T-helper 22 cell (primary cell): Measurements from ENCODE around the gene PIK3CG.
"Not testable (repeated sequence)": the region's sequence is repeated elsewhere in the genome, so short reads cannot be mapped to it uniquely, and the experiment has no call there.

ENCODE experiments used
- DNase-seq: peaks from one replicate; pipeline ENCODE4 v3.0.0-alpha.2; 2020; ENCODE audit warnings: low read depth

The PIK3CG gene

DNA sequence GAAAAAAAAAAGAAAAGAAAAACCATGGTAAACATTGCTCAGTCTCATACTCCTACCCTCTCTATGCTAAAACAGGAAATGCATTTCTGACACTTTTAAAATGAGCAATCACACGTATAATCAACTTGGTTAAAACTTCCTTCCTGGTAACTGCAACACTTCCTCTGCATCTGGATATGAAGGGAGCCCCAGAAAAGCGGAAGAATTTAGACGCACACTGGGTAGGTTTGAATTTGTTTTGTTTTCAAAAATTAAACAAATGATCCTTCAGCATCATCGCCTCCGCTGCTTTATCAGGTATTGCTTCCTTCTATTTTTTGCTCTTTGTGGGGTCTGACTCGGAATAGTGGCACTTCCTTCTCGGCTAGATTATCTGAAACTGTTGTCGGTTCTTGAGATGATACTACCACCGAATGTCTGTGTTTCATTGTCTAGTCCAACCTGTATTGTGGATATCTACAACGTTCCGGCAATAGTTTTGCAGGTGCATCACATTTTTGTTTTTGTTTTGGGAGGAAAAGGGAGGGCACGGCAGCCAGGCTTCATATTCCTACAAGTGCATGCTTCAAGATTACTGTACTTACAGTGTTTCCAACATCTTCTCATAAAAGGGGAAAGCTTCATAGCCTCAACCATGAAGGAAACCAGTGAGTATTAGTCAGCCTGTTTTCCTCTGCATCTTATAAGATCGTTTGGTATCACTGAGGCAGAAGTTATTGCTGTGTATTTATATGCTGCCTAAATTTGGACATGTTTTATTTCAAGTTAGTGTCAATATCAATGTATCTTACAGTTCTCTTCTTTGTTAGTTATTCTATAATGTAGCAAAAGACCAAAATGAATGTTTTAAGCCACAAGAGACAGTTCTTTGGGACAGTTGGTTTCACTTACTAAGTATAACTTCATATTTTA lies at the start of gene PIK3CG:
Gene PIK3CG (plus strand): TSS at position 153 of the 912 bp plus-strand sequence. CDS start 2,280 bp downstream, outside the sequence.
- no peak for DNase-seq

DNA sequence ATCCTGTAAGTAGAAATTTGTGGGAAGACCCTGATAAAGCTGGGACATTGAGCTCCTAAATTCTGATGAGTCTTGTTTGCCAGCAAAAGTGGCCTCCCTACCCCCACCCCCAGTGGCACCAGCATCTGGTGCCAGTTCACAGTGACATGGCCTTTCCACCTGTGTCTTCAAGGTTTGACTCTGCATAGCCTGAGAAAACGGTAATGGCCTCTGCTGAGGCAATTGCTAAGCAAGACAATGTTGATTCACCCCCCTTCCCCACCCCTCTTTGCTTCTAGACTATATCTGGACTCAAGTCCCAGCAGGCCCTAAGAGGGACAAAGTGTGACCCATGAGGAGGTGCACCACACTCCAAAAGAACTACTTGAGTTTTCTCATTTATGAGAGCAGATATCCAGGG lies 48.0 kb upstream of the PIK3CG start:
- DNase-seq = no peak

DNA sequence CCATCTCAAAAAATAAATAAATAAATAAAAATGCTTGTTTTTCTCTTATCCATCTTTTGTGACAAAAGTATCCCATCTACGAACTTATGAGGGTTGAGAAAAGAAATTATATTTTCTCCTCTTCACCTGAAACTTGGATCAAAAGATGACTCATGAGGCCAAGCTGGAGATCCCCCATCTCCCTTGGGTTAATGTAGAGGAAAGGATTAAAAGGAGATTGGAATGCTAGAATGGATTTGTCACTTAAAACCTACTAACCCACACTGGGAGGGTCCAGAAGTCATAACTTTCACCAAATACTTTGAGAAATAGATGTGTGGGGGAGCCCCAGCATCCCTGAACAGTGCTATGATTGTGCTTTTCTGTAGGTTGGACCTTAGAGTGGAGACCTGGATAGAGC lies 46.3 kb upstream of the PIK3CG start:
- DNase-seq = no peak

DNA sequence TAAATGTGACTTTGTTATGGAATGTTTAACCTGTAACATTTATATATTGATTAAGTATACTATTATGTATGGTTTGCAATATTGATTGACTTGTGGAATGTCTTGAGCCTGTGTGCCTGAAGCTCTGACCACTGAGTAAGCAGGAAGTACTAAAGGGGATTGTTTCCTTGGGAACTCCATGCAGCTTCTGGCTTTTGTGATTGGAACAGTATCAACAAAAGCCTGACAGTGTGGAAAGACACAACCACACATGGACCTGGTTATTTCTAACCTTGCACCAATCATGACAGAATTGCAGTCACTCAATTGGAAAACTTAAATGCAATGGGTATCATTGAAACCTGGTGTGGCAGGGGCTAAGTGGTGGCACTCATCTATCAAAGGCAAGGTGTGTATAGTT lies 45.5 kb upstream of the PIK3CG start:
- DNase-seq = no peak

DNA sequence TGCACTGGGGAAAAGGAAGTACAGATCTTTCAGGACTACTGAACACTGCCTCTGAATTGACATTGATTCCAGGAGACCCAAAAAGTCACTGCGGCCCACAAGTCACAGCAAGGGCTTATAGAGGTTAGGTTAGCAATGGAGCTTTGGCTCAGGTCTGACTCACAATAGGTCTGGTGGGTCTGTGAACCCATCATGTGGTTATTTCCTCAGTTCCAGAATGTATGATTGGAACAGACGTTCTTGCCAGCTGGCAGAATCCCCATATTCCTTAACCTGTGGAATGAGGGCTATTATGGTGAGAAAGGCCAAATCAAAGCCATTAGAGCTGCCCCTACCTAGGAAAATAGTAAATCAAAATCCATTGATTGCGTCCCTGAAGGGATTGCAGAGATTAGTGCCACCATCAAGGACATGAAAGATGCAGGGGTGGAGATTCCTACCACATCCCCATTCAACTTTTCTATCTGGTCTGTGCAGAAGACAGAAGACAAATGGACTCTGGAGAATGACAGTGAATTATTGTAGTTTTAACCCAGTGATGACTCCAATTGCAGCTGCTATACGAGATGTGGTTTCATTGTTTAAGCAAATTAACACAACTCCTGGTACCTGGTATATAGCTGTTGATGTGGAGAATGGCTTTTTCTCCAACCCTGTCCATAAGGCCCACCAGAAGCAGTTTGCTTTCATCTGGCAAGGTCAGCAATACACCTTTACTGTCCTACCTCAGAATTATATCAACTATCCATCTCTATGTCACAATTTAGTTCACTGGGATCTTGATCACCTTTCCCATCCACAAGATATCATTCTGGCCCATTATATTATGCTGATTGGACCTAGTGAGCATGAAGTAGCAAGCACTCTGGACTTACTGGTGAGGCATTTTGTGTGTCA lies 44.5 kb upstream of the PIK3CG start:
- no peak for DNase-seq

DNA sequence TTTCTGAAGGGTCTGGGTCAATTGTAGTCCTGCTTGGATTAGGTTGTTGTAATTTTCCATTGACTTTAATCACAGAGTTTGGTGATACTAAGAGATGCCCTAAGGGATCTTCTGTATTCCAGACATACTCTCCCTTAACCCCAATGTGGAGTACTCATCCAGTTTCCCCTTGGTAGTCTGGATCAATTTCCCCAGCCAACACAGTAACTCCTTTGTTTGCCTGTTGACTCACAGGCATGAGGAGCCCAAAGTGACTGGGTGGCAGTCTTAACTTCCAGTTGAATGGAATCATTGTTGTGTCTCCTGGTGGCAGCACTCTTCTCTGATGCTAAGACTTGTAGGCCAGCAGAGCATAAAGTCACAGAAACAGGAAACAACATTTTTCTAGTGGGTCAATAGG lies 41.5 kb upstream of the PIK3CG start:
- DNase-seq = no peak

DNA sequence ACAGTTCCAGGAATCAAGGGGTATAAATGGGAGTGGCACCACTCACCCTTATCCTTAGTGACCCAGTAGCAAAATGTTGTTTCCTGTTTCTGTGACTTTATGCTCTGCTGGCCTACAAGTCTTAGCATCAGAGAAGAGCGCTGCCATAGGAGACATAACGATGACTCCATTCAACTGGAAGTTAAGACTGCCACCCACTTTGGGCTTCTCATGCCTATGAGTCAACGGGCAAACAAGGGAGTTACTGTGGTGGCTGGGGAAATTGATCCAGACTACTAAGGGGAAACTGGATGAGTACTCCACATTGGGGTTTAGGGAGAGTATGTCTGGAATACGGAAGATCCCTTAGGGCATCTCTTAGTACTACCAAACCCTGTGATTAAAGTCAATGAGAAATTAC lies 40.6 kb upstream of the PIK3CG start:
- no peak for DNase-seq

DNA sequence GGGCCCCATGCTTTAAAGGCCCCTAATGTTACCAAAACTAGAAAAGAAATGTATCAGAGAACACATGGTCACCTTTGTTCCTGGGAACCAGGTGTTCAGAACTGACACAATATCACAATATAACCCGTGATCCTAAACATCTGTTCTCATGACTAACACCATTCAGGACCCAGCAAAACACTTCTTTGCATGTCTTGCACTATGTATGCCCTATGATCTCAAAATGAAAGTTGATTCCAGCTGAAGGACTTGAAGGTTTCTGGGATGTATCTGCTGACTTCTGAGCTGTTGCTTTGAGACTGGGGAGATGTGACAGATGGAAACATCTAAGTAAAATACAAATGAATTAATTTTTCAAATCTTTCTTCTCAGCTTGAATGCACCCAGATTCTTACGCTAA lies 37.5 kb upstream of the PIK3CG start:
- no peak for DNase-seq

DNA sequence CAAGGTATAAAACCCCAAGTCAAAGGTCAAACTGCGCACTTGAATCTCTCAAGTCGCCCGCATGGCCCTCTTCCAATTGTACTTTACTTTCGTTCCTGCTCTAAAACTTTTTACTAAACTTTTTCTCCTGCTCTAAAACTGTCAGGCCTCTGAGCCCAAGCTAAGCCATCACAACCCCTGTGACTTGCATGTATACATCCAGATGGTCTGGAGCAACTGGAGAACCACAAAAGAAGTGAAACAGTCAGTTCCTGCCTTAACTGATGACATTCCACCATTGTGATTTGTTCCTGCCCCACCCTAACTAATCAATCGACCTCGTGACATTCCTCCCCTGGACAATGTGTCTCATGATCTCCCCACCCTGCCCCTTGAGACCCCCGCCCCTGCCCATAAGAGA lies 35.6 kb upstream of the PIK3CG start:
- no peak for DNase-seq

DNA sequence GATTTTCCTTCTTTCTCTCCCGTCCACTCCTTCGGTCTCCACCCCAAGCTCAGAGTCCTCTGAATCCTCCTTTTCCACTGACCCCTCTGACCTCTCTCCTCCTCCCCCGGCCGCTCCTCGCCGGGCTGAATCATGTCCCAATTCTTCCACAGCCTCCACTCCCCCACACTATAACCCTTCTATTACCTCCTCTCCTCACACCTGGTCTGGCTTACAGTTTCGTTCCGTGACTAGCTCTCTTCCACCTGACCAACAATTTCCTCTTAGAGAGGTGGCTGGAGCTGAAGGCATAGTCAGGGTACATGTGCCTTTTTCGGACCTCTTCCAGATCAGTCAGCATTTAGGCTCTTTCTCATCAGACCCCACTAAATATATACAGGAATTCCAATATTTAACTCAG lies 34.2 kb upstream of the PIK3CG start:
- DNase-seq = not testable (repeated sequence)

DNA sequence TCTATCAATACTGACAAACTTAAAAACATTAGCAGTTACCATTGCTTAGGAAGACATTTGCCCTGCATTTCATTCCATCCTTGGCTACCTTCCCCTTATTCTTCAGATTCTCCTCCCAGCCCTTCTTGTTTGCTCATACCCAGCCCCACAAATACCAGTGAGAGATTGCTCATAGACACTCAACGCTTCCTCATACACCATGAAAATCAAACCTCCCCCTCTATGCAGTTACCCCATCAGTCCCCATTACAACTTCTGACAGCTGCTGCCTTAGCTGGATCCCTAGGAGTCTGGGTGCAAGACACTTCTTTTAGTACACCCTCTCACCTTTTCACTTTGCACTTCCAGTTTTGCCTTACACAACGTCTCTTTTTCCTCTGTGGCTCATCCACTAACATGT lies 28.3 kb upstream of the PIK3CG start:
- DNase-seq = no peak

DNA sequence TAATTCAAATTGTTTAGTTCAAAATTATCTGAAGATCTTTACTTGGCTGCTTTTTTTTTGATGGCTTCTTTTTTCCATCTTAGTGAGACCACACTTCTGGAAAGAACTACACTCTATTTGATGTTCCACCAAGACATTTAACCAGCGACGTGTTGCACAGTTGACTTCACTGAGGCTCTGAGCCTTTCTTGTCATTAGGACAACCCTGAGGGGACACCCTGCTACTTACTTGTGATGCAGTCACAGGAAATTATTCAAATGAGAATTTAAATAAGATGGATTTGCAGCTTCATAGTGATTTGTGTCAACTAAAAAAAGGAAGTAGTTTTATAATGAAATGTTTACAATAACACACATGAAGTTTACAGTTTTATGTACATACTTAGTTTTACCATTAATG lies 25.6 kb upstream of the PIK3CG start:
- DNase-seq = no peak

DNA sequence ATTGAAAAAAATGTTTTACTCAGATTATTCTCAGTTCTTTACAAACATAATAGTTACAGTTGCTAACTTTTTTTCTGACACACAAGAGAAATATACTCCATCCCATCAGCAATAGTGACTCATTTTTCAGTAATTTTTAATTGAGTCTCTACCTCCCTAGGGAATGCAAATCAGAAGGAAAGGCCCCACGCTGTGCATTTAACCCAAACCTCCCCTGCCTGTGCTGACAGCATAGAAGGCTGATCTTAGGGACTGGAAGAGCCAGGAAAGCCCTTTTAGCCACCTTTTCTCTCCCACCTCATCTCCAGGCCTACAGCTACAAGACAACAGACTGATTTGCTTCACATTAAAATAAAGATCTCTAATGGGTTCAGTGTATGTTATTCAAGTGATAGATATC lies 24.7 kb upstream of the PIK3CG start:
- no peak for DNase-seq

DNA sequence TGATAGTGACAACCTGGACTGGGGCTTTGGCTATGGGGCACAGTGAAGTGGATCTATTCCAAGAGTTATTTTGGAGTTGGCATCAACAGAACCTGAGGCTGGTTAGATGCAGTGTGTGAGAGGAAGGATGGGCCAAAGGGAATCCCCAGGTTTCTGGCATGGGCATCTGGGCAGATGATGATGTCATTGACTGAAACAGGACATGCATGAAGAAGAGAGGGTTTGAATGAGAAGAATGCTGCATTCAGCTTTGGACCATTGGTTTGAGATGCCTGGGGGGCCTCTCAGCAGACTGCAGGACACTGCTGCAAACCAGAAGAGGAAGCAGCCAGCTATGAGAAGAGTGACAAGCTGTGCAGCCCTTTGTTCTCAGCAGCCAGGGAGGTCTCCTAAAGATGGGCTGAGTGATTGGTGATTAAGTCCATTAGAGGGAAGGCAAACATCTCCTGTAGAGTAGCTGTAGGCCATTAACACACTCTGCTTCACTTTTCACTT lies 23.1 kb upstream of the PIK3CG start:
- no peak for DNase-seq

DNA sequence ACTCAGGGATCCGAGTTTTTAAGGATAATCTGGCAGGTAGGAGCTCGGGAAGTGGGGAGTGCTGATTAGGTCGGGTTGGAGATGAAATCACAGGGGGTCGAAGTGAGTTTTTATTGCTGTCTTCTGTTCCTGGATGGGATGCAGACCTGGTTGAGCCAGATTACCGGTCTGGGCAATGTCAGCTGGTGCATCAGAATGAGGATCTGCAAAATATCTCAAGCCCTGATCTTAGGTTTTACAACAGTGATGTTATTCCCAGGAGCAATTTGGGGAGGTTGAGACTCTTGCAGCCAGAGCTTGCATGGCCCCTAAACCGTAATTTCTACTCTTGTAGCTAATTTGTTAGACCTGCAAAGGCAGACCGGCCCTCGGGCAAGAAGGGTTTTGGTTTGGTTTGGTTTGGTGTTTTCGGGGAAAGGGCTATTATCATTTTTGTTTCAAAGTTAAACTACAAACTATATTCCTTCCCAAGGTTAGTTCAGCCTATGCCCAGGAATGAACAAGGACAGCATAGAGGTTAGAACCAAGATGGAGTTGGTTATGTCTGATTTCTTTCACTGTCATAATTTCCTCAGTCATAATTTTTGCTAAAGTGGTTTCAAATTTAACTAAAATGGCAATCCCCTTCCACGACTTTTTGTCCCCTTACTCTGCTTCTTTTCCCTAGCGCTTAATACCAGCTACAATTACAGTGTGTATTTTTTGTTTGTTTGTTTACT lies 20.6 kb upstream of the PIK3CG start:
- DNase-seq = no peak

DNA sequence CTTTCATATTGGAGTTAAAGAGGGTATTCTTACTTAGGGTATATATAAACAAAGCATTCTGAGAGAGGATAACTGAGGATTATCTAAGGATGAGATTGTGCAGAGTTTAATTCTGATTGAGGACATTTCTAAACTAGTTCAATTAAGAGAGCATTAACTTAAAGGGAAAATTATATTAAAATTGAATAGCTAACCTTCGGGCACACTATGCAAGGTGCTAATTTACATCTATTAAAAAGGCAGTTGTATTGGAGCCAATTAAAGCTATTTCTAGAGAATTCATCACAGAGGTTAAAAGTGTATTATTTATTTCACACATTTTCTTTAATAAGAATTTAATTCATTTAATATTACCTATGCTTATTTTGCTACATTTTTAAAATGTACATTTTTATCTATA lies 17.0 kb upstream of the PIK3CG start:
- DNase-seq = no peak

DNA sequence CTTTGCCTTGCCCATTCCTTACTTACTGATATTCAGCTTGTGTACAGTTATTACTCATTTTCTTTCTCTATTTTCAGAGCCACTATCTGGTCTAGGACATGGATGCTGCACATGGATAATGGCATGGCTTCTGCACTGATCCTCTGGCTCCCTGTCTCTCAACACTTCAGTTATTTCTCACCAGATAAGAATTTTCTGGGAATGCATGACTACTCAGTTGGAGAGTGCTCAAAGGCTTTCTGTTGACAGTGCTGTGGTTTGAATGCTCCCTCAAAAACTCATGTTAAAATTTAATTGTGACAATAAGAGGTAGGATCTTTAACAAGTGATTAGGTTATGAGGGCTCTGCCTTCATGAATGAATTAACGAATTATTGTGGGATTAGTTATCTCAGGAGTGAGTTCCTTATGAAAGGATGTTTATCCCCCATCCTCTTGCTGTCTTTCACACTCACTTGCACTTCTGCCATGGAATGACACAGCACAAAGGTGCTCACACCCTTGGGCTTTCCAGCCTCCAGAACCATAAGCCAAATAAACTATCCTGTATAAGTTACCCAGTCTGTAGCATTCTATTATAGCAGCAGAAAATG lies 16.1 kb upstream of the PIK3CG start:
- no peak for DNase-seq

DNA sequence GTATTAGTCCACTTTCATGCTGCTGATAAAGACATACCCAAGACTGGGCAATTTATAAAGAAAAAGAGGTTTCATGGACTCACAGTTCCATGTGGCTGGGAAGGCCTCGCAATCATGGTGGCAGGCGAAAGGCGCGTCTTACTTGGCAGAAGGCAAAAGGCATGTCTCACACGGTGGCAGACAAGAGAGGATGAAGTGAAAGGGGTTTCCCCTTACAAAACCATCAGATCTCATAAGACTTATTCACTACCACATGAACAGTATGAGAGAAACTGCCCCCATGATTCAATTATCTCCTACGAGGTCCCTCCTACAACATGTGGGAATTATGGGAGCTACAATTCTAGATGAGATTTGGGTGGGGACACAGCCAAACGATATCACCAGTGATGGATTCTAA lies 13.4 kb upstream of the PIK3CG start:
- not testable (repeated sequence) for DNase-seq

DNA sequence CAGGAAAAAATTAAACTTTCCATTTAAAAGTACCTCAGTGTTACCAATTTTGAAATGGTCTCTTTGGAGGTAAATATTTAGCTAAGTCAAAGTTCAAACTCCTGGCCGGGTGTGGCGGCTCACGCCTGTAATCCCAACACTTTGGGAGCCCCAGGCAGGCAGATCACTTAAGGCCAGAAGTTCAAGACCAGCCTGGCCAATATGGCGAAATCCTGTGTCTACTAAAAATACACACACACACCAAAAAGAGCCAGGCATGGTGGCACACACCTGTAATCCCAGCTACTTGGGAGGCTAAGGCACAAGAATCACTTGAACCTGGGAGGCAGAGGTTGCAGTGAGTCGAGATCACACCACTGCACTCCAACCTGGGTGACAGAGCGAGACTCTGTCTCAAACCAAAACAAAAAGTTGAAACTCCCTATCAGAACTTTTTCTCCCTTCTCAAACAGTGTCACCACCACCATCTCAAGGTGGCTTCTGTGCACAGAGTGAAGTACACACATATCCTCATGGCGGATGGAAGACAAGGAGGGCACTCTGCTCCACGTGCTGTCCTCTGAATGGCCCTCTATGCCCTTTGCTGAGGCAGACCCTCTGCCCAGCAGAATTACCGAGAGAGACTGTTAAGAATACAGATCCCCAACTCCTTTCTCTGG lies 11.7 kb upstream of the PIK3CG start:
- no peak for DNase-seq

DNA sequence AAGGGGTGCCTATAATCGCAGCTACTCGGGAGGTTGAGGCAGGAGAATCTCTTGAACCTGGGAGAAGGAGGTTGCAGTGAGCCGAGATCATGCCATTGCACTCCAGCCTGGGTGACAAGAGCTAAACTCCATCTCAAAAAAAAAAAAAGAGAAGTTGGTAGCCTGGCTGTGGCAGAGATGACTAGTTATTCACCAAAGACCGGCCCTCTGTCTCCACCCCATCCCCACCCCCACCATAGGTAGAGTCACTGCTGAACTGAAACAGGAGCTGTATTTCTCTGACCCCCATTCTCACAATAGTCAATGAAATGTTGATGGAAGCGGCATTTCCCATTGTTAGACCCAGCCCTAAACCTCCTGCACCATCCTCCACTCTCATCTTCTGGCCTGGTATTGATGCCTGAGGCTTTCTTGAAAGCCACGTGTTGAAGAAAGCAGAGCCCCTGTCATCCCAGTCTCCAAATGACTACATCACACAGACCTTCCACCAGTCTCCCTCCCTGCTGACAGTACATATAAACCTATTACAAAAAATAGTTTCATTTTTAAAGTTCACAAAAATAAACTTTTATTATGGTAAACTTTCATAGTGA lies 9.4 kb upstream of the PIK3CG start:
- no peak for DNase-seq
